ENCODE measurements around the gene SOX8.
A peak's percentile ranks its signal among the peaks of the same experiment; 100 is the strongest.

Gene SOX8

DNA sequence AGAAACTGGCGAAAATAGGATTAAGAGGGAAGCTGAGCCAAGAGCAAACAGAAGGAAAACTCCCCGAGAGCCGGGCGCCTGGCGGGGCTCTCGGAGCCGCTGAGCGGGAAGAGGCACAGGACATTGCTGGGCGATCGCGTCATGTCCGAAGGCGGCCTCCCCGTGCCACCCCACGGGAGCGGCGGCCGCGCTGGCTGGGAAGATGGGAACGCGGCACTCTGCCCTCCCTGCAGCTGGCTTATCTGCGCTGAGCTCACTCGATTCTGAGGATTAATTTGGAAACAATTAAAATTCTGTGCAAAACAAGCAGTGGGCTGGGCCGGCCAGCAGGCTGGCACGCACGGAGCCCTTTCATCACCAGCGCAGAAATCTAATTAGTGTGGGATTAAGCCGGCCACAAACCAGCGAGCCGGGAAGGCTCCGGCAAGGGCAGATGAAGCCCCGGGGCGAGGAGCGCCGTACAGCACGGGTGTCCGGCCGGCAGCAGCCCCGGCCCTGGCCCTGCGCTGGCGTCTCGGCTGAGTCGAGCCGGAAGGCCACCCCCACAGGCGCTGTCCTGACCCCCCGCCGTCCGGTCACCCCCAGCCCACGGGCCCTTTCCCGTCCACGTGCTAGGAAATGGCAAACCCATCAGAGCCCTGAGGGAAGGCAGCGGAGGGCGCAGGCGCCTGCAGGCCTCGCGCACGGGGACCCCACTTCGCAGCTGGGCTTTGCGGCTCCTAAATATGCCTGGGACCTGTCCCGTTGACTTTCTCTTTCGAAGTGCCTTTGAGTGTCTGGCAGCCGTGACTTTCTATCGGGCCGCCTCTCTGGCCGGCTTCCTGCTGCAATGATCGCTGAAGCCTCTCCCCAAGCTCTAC, 37.9 kb downstream of the SOX8 start (continued):
- TF ChIP-seq ZNF148 (tag by site-specific recombination; IDR thresholded peaks at IDR 0.05; ENCODE audit: borderline replicate concordance) = no peak
- no peak for TF ChIP-seq ZNF785 (tag by site-specific recombination; IDR thresholded peaks at IDR 0.05)
- peak; percentile 63 for TF ChIP-seq ZBTB17 (tag by site-specific recombination; IDR thresholded peaks at IDR 0.05)
- no peak for TF ChIP-seq ZNF274 (IDR thresholded peaks at IDR 0.05; ENCODE audit: low read length)
- TF ChIP-seq ZNF274 (tag by site-specific recombination; IDR thresholded peaks at IDR 0.05; ENCODE audit: borderline replicate concordance) = no peak
- no peak for TF ChIP-seq ZBTB21 (tag by site-specific recombination; IDR thresholded peaks at IDR 0.05)
- TF ChIP-seq ZNF302 (tag by site-specific recombination; IDR thresholded peaks at IDR 0.05; ENCODE audit: low read depth) = no peak
- TF ChIP-seq ZNF350 (tag by site-specific recombination; IDR thresholded peaks at IDR 0.05) = no peak
- no peak for TF ChIP-seq ZNF37A (tag by site-specific recombination; IDR thresholded peaks at IDR 0.05)
- no peak for TF ChIP-seq PRDM1 (tag by site-specific recombination; IDR thresholded peaks at IDR 0.05)
- TF ChIP-seq INSM2 (tag by site-specific recombination; IDR thresholded peaks at IDR 0.05) = peak; percentile 74; the same call in 1 of the 2 replicates
- 0 out of 2 replicates have a peak, but pooled peaks have one; percentile 55 for TF ChIP-seq ZFP69B (tag by site-specific recombination; IDR thresholded peaks at IDR 0.05)
- TF ChIP-seq ZNF658 (tag by site-specific recombination; IDR thresholded peaks at IDR 0.05) = no peak
- TF ChIP-seq ZSCAN18 (tag by site-specific recombination; IDR thresholded peaks at IDR 0.05) = no peak
- TF ChIP-seq ZNF624 (tag by site-specific recombination; IDR thresholded peaks at IDR 0.05) = no peak
- TF ChIP-seq ZNF280C (tag by site-specific recombination; IDR thresholded peaks at IDR 0.05) = no peak
- no peak for TF ChIP-seq ZNF426 (tag by site-specific recombination; IDR thresholded peaks at IDR 0.05)
- TF ChIP-seq, protein P1, sequence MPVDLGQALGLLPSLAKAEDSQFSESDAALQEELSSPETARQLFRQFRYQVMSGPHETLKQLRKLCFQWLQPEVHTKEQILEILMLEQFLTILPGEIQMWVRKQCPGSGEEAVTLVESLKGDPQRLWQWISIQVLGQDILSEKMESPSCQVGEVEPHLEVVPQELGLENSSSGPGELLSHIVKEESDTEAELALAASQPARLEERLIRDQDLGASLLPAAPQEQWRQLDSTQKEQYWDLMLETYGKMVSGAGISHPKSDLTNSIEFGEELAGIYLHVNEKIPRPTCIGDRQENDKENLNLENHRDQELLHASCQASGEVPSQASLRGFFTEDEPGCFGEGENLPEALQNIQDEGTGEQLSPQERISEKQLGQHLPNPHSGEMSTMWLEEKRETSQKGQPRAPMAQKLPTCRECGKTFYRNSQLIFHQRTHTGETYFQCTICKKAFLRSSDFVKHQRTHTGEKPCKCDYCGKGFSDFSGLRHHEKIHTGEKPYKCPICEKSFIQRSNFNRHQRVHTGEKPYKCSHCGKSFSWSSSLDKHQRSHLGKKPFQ (tag by site-specific recombination; IDR thresholded peaks at IDR 0.05) = no peak
- peak; percentile 97 for TF ChIP-seq GLIS1 (tag by site-specific recombination; IDR thresholded peaks at IDR 0.05)
- peak; percentile 70 for TF ChIP-seq PATZ1 (tag by site-specific recombination; IDR thresholded peaks at IDR 0.05)
- no peak for TF ChIP-seq ZNF23 (tag by site-specific recombination; IDR thresholded peaks at IDR 0.05; ENCODE audit: borderline replicate concordance)
- TF ChIP-seq GLIS2 (tag by site-specific recombination; IDR thresholded peaks at IDR 0.05) = peak; percentile 91
- no peak for TF ChIP-seq ZNF548 (tag by site-specific recombination; IDR thresholded peaks at IDR 0.05)
- TF ChIP-seq, protein P2, sequence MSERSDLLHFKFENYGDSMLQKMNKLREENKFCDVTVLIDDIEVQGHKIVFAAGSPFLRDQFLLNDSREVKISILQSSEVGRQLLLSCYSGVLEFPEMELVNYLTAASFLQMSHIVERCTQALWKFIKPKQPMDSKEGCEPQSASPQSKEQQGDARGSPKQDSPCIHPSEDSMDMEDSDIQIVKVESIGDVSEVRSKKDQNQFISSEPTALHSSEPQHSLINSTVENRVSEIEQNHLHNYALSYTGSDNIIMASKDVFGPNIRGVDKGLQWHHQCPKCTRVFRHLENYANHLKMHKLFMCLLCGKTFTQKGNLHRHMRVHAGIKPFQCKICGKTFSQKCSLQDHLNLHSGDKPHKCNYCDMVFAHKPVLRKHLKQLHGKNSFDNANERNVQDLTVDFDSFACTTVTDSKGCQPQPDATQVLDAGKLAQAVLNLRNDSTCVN (tag by site-specific recombination; optimal IDR thresholded peaks at IDR 0.05) = peak; percentile 60
- TF ChIP-seq SCRT2 (tag by site-specific recombination; IDR thresholded peaks at IDR 0.05) = no peak

Data from HEK293 (cell line).